Smooth muscle cell (in vitro differentiated cells): Measurements from ENCODE around the gene ASCL2. TPM values are rescaled to one million over a fixed set of nuclear protein-coding genes. Genes with fewer than 3 reads are reported as not detected.

Experiments
- DNase-seq: peaks from one replicate; lab custom pipeline; 2025; ENCODE audit not compliant: unreplicated experiment; lab: John Stamatoyannopoulos, UW
- H2AFZ ChIP-seq: fragments of 200-600 bp; sonication (generic); 2 replicates; pipeline ENCODE4 v1.6.0; 2016; ENCODE audit warnings: antibody characterized with exemption, low read depth, mild to moderate bottlenecking
- H3F3A ChIP-seq: fragments of 200-600 bp; sonication (generic); 2 replicates; pipeline ENCODE4 v1.6.0; 2017; ENCODE audit warnings: antibody characterized with exemption, low read depth
- H3K27ac ChIP-seq: fragments of 200-600 bp; sonication (generic); 2 replicates; pipeline ENCODE4 v1.5.1; 2016; ENCODE audit warnings: low read depth, mild to moderate bottlenecking
- H3K27me3 ChIP-seq: fragments of 200-600 bp; sonication (generic); 2 replicates; pipeline ENCODE4 v1.6.1; 2016; ENCODE audit warnings: low read depth, mild to moderate bottlenecking
- H3K36me3 ChIP-seq: fragments of 200-600 bp; sonication (generic); 2 replicates; pipeline ENCODE4 v1.5.1; 2016; ENCODE audit warnings: low read depth
- H3K4me1 ChIP-seq: fragments of 200-600 bp; sonication (generic); 2 replicates; pipeline ENCODE4 v1.5.1; 2016; ENCODE audit warnings: low read depth
- H3K4me2 ChIP-seq: fragments of 200-600 bp; sonication (generic); 2 replicates; pipeline ENCODE4 v1.6.0; 2016; ENCODE audit warnings: mild to moderate bottlenecking
- H3K4me3 ChIP-seq: fragments of 200-600 bp; sonication (generic); 2 replicates; pipeline ENCODE4 v1.5.1; 2016; ENCODE audit warnings: mild to moderate bottlenecking
- H3K79me2 ChIP-seq: fragments of 200-600 bp; sonication (generic); 2 replicates; pipeline ENCODE4 v1.6.0; 2016; ENCODE audit warnings: low read depth, mild to moderate bottlenecking
- H3K9ac ChIP-seq: fragments of 200-600 bp; sonication (generic); 2 replicates; pipeline ENCODE4 v1.6.0; 2016; ENCODE audit warnings: low read depth
- H3K9me3 ChIP-seq: fragments of 200-600 bp; sonication (generic); replicated peaks from 2 replicates; pipeline ENCODE4 v1.5.1; 2016; ENCODE audit warnings: low read depth
- H4K20me1 ChIP-seq: fragments of 200-600 bp; sonication (generic); 2 replicates; pipeline ENCODE4 v1.6.0; 2016; ENCODE audit warnings: low read depth
- CTCF ChIP-seq: fragments of 200-600 bp; sonication (generic); IDR thresholded peaks from 2 replicates; pipeline ENCODE4 v1.5.1; 2017; ENCODE audit warnings: borderline replicate concordance, mild to moderate bottlenecking, antibody characterized with exemption; ENCODE audit not compliant: insufficient read depth, poor library complexity, severe bottlenecking
- WGBS: methylation state at CpG from one replicate; pipeline ENCODE4 v1.1.7; 2016; ENCODE audit warnings: low lambda C conversion rate; 5-methylcytosine and 5-hydroxymethylcytosine counted together
- polyA plus RNA-seq: library from polyadenylated mRNA; unstranded; fragments of >200 nt; fragmentation: Nextera tagmentation; extraction: Ambion mirVana; gene quantifications from 2 replicates; pipeline ENCODE4 v1.2.1, GENCODE V29; 2016
- total RNA-seq: library from RNA; depleted of rRNA; stranded (reverse); fragments of >200 nt; gene quantifications from 2 replicates; pipeline ENCODE4 v1.2.3, GENCODE V29; 2014

The ASCL2 gene
- total and polyA plus RNA-seq, 2 experiments from 2014 or later = 0.33 TPM; not detected in 1

GRCh38 chr11:2313051-2313951 is 42.9 kb upstream of the ASCL2 start:
- H3K4me2 ChIP-seq = no peak overlapping the region
- no peaks in the 10 kb centered on the region for H3K4me1 ChIP-seq
- H3K79me2 ChIP-seq = no peaks in the 10 kb centered on the region
- no peak overlapping the region for H3K9ac ChIP-seq
- no peak overlapping the region for H2AFZ ChIP-seq
- no peak for TF ChIP-seq CTCF
- no peak overlapping the region for H3K27ac ChIP-seq
- no peak for DNase-seq
- no peaks in the 10 kb centered on the region for H4K20me1 ChIP-seq
- H3K9me3 ChIP-seq = no peaks in the 10 kb centered on the region
- no peaks in the 10 kb centered on the region for H3K27me3 ChIP-seq
- no peak overlapping the region for H3K4me3 ChIP-seq
- H3K36me3 ChIP-seq = no peaks in the 10 kb centered on the region
- 94% methylated on average over 34 of the region's 34 CpGs for WGBS
- no peaks in the 10 kb centered on the region for H3F3A ChIP-seq

- no peak for TF ChIP-seq CTCF
- WGBS = 61% methylated on average over 22 of the region's 22 CpGs
- Histone ChIP-seq H3K9me3 (no peaks in the 10 kb centered on the region), H3K79me2 (no peaks in the 10 kb centered on the region), H2AFZ (no peak overlapping the region), H3K9ac (no peak overlapping the region), H3K4me2 (no peak overlapping the region), H3K36me3 (no peaks in the 10 kb centered on the region), H3K27me3 (no peaks in the 10 kb centered on the region), H3K27ac (no peak overlapping the region), H3F3A (no peaks in the 10 kb centered on the region), H3K4me1 (no peaks in the 10 kb centered on the region), H4K20me1 (no peaks in the 10 kb centered on the region), H3K4me3 (no peak overlapping the region)
- no peak for DNase-seq
Measured at GRCh38 chr11:2312232-2313042, 42.0 kb upstream of the ASCL2 start.

GRCh38 chr11:2311353-2312133 is 41.2 kb upstream of the ASCL2 start:
- no peaks in the 10 kb centered on the region for H3K4me1 ChIP-seq
- no peak overlapping the region for H2AFZ ChIP-seq
- H3K27me3 ChIP-seq = no peaks in the 10 kb centered on the region
- no peaks in the 10 kb centered on the region for H3K9me3 ChIP-seq
- H3K9ac ChIP-seq = no peak overlapping the region
- no peaks in the 10 kb centered on the region for H3F3A ChIP-seq
- no peak for DNase-seq
- H4K20me1 ChIP-seq = no peaks in the 10 kb centered on the region
- no peaks in the 10 kb centered on the region for H3K79me2 ChIP-seq
- H3K27ac ChIP-seq = no peak overlapping the region
- no peaks in the 10 kb centered on the region for H3K36me3 ChIP-seq
- H3K4me3 ChIP-seq = no peak overlapping the region
- WGBS = 85% methylated on average over 19 of the region's 21 CpGs
- no peak overlapping the region for H3K4me2 ChIP-seq
- no peak for TF ChIP-seq CTCF
